Measurements from ENCODE around the gene MUC20. TPM values are rescaled to one million over a fixed set of nuclear protein-coding genes. Genes with fewer than 3 reads are reported as not detected.
"Not testable (repeated sequence)": the region's sequence is repeated elsewhere in the genome, so short reads cannot be mapped to it uniquely, and the experiment has no call there.

Gene MUC20
- total RNA-seq, 1 experiment from 2014 or later, result not detected

GRCh38 chr3:195711091-195711812 lies 9.5 kb upstream of the MUC20 start:
- H3T11ph ChIP-seq (ENCODE audit: low read length); H3K9me3 ChIP-seq (ENCODE audit: control insufficient read depth, low read depth, low read length); H3K27ac ChIP-seq (ENCODE audit: insufficient read length, low read depth, low read length); H3K79me2 ChIP-seq (ENCODE audit: insufficient read depth, low read length); H3K14ac ChIP-seq (ENCODE audit: insufficient read depth, low read length); H3K9ac ChIP-seq (ENCODE audit: extremely low read depth, insufficient read length, low read length); H3K4me1 Mint-ChIP-seq; H2BK120ac ChIP-seq (ENCODE audit: low read depth, low read length, poor library complexity, severe bottlenecking); H4K5ac ChIP-seq (ENCODE audit: insufficient read length, low read depth, low read length); H3K4me2 ChIP-seq (ENCODE audit: insufficient read depth, insufficient read length, low read length); H2BK12ac ChIP-seq (ENCODE audit: insufficient read length, low read depth, low read length); DNase-seq; H2AFZ ChIP-seq (ENCODE audit: low read length); H3K9me3 Mint-ChIP-seq; H3K4ac ChIP-seq (ENCODE audit: low read depth, low read length); H4K8ac ChIP-seq (replicated peaks; ENCODE audit: insufficient read length, low read depth, low read length); H4K20me1 ChIP-seq (ENCODE audit: control insufficient read depth, insufficient read depth, insufficient read length); H2AK5ac ChIP-seq (ENCODE audit: insufficient read length, low read length); H3K18ac ChIP-seq (ENCODE audit: insufficient read length, low read depth, low read length); H2BK15ac ChIP-seq (ENCODE audit: low read depth, low read length); H4K91ac ChIP-seq (ENCODE audit: insufficient read length, low read depth, low read length); H3K56ac ChIP-seq (ENCODE audit: insufficient read length, low read depth, low read length); H2BK20ac ChIP-seq (ENCODE audit: low read depth, low read length, poor library complexity, severe bottlenecking); H3K79me1 ChIP-seq (ENCODE audit: insufficient read depth, low read depth, low read length, poor library complexity, severe bottlenecking); H3K23ac ChIP-seq (ENCODE audit: insufficient read length, low read depth, low read length); H2BK5ac ChIP-seq (ENCODE audit: insufficient read length, low read length); H3K27ac Mint-ChIP-seq; H3K23me2 ChIP-seq (ENCODE audit: insufficient read length, low read depth, low read length, poor library complexity, severe bottlenecking); H3K4me3 Mint-ChIP-seq; H3K4me1 ChIP-seq (ENCODE audit: insufficient read depth, low read length); H3K27me3 ChIP-seq (ENCODE audit: insufficient read depth, low read length): not testable (repeated sequence)
- Mint-ChIP-seq H3K27me3 (ENCODE audit: low read depth) (peaks cover 52% of the 10 kb centered on the region), H3K36me3 (ENCODE audit: insufficient read depth in 1 of 3, low read depth in 3 of 3) (peaks cover 0 to 11% (median 6%) of the 10 kb centered on the region in 3 experiments; a peak in 4 of 7 replicates)
- no CpG with 5 or more reads among the region's 2 CpGs for WGBS (ENCODE audit: extremely low coverage, insufficient read length, low lambda C conversion rate)

Data from H9 (cell line).